OCI-LY7 (cell line): ENCODE results near the gene MPHOSPH8. TPM values are rescaled to one million over a fixed set of nuclear protein-coding genes. Genes with fewer than 3 reads are reported as not detected.
"Not testable (repeated sequence)": the region's sequence is repeated elsewhere in the genome, so short reads cannot be mapped to it uniquely, and the experiment has no call there.

ENCODE experiments used
- BruUV-seq: library from RNA; stranded (reverse); fragments of 400-500 nt; replicated peaks from 2 replicates; lab custom pipeline; 2021; lab: Mats Ljungman, UMichigan
- CTCF ChIA-PET: fragments of 300-600 bp; sonication (Branson Sonifier 250); formaldehyde crosslinking; loops from one replicate; lab custom pipeline; 2022; ENCODE audit warnings: antibody characterized with exemption; ENCODE audit not compliant: unreplicated experiment; lab: Charles Lee
- POLR2A ChIA-PET: fragments of 300-600 bp; sonication (Branson Sonifier 250); formaldehyde crosslinking; loops from one replicate; lab custom pipeline; 2022; ENCODE audit warnings: antibody characterized with exemption; lab: Charles Lee
- DNase-seq: peaks from one replicate; pipeline ENCODE4 v3.0.0-alpha.2; 2015; ENCODE audit warnings: low spot score
- H2AFZ ChIP-seq: fragments of 200-600 bp; sonication (generic), shearing (Covaris generic); 2 replicates; pipeline ENCODE4 v1.6.1; 2014; ENCODE audit warnings: mild to moderate bottlenecking, antibody characterized with exemption, low read length, moderate library complexity
- H3K27ac ChIP-seq: fragments of 200-600 bp; sonication (generic); 2 replicates; pipeline ENCODE4 v1.5.1; 2014; ENCODE audit warnings: mixed run types, low read depth, mild to moderate bottlenecking, moderate library complexity, low read length, inconsistent platforms; ENCODE audit not compliant: poor library complexity, severe bottlenecking
- H3K36me3 ChIP-seq: fragments of 200-600 bp; sonication (generic); 2 replicates; pipeline ENCODE4 v1.6.1; 2014; ENCODE audit warnings: mild to moderate bottlenecking, antibody characterized with exemption, low read length, moderate library complexity, mixed read lengths; ENCODE audit not compliant: insufficient read depth
- H3K4me1 ChIP-seq: fragments of 200-600 bp; sonication (generic); 2 replicates; pipeline ENCODE4 v1.5.1; 2014; ENCODE audit warnings: mild to moderate bottlenecking, low read length; ENCODE audit not compliant: insufficient read depth, poor library complexity, severe bottlenecking
- H3K4me2 ChIP-seq: fragments of 200-600 bp; sonication (generic); 2 replicates; pipeline ENCODE4 v1.6.1; 2014; ENCODE audit warnings: mild to moderate bottlenecking, low read length
- H3K4me3 ChIP-seq: fragments of 200-600 bp; sonication (generic); 2 replicates; pipeline ENCODE4 v1.5.1; 2014; ENCODE audit warnings: mild to moderate bottlenecking, low read depth, low read length; ENCODE audit not compliant: poor library complexity, severe bottlenecking
- H3K79me2 ChIP-seq: fragments of 200-600 bp; sonication (generic); 2 replicates; pipeline ENCODE4 v1.6.1; 2016; ENCODE audit warnings: low read depth, mild to moderate bottlenecking, low read length, moderate library complexity, mixed read lengths; ENCODE audit not compliant: insufficient read depth
- H3K9me2 ChIP-seq: fragments of 200-600 bp; sonication (generic); 2 replicates; pipeline ENCODE4 v1.6.1; 2016; ENCODE audit warnings: mild to moderate bottlenecking, low read length, mixed read lengths; ENCODE audit not compliant: insufficient read depth
- H3K9me3 ChIP-seq: fragments of 200-600 bp; sonication (generic); 2 replicates; pipeline ENCODE4 v1.6.1; 2014; ENCODE audit warnings: mild to moderate bottlenecking, mixed run types, low read length, mixed read lengths
- H4K20me1 ChIP-seq: fragments of 200-600 bp; sonication (generic); 2 replicates; pipeline ENCODE4 v1.6.1; 2014; ENCODE audit warnings: mild to moderate bottlenecking, antibody characterized with exemption, low read length, moderate library complexity, mixed read lengths; ENCODE audit not compliant: insufficient read depth
- EZH2phosphoT487 ChIP-seq: fragments of 200-600 bp; sonication (generic); IDR thresholded peaks from 2 replicates; pipeline ENCODE4 v1.6.1; 2018; ENCODE audit warnings: low read depth, borderline replicate concordance, mild to moderate bottlenecking, mixed run types, antibody characterized with exemption, low read length, moderate library complexity, mixed read lengths
- intact Hi-C: fragments of 100-400 bp; cut with micrococcal nuclease; formaldehyde crosslinking; loops from one replicate; pipeline ENCODE4 v1.10.0; 2022; ENCODE audit not compliant: unreplicated experiment
- total RNA-seq, 2 experiments: library from RNA; depleted of rRNA in 1 of 2; stranded (reverse); fragments of >200 nt in 1 of 2; shearing (Covaris generic) in 1 of 2; gene quantifications; 2 replicates each; pipeline ENCODE4 v1.2.3, GENCODE V29; 2014 to 2022
- TF ChIP-seq, protein P1 (sequence below): fragments of 200-600 bp; sonication (generic); conservative IDR thresholded peaks from 2 replicates; pipeline ENCODE4 v1.5.1; 2014; ENCODE audit warnings: mild to moderate bottlenecking, antibody characterized with exemption, low read length, moderate library complexity, mixed read lengths

MPHOSPH8 gene
- total RNA-seq, 2 experiments from 2014 or later: 12.8 to 31.1 TPM

GRCh38 chr13:19685437-19685836 is 52.0 kb downstream of the MPHOSPH8 start:
- Histone ChIP-seq H3K4me1 (no peaks in the 10 kb centered on the region), H3K79me2 (no peaks in the 10 kb centered on the region), H3K9me2 (no peaks in the 10 kb centered on the region), H3K27ac (no peak overlapping the region), H3K4me3 (no peak overlapping the region), H3K9me3 (no peaks in the 10 kb centered on the region), H3K36me3 (peaks cover 23% of the 10 kb centered on the region; the same call in 1 of the 2 replicates), H3K4me2 (no peak overlapping the region), H4K20me1 (no peaks in the 10 kb centered on the region), H2AFZ (no peak overlapping the region)
- no peak for DNase-seq
- TF ChIP-seq, protein P1, sequence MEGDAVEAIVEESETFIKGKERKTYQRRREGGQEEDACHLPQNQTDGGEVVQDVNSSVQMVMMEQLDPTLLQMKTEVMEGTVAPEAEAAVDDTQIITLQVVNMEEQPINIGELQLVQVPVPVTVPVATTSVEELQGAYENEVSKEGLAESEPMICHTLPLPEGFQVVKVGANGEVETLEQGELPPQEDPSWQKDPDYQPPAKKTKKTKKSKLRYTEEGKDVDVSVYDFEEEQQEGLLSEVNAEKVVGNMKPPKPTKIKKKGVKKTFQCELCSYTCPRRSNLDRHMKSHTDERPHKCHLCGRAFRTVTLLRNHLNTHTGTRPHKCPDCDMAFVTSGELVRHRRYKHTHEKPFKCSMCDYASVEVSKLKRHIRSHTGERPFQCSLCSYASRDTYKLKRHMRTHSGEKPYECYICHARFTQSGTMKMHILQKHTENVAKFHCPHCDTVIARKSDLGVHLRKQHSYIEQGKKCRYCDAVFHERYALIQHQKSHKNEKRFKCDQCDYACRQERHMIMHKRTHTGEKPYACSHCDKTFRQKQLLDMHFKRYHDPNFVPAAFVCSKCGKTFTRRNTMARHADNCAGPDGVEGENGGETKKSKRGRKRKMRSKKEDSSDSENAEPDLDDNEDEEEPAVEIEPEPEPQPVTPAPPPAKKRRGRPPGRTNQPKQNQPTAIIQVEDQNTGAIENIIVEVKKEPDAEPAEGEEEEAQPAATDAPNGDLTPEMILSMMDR: no peak
- no peak for TF ChIP-seq EZH2phosphoT487
- ChIA-PET POLR2A (interaction anchor here (0.6 kb wide), 1 partner anchor 334 kb away, joined by 3 read pairs; no protein-coding TSS in a partner anchor), CTCF (no interaction called here)
- no TSS peak for BruUV-seq
- intact Hi-C loops: no loop called here

DNA sequence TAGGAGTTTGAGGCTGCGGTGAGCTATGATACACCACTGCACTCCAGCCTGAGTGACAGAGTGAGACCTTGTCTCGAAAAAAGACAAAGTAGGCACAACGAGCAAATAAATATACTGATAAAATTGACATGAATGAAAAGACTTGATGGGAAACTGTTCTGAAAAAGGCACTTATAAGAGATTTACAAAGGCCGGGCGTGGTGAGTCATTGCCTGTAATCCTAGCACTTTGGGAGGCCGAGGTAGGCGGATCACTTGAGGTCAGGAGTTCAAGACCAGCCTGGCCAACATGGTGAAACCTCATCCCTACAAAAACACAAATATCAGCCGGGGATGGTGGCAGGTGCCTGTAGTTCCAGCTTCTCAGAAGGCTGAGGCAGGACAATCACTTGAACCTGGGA is 58.0 kb downstream of the MPHOSPH8 start:
- H3K4me3 ChIP-seq, CTCF ChIA-PET, H2AFZ ChIP-seq, H4K20me1 ChIP-seq, H3K79me2 ChIP-seq, H3K4me2 ChIP-seq, H3K9me2 ChIP-seq, H3K9me3 ChIP-seq, H3K27ac ChIP-seq, BruUV-seq, H3K4me1 ChIP-seq, POLR2A ChIA-PET, DNase-seq, intact Hi-C loops: not testable (repeated sequence)
- H3K36me3 ChIP-seq: peaks cover 34% of the 10 kb centered on the region; the same call in 1 of the 2 replicates

- H4K20me1 ChIP-seq: no peaks in the 10 kb centered on the region
- TF ChIP-seq, protein P1: no peak
- no peak for TF ChIP-seq EZH2phosphoT487
- H3K4me1 ChIP-seq: no peaks in the 10 kb centered on the region
- CTCF ChIA-PET: no interaction called here
- H2AFZ ChIP-seq: no peak overlapping the region
- H3K27ac ChIP-seq: no peak overlapping the region
- POLR2A ChIA-PET: no interaction called here
- 0 out of 2 replicates have a peak, but pooled peaks cover 5% of the 10 kb centered on the region for H3K79me2 ChIP-seq
- no peaks in the 10 kb centered on the region for H3K9me3 ChIP-seq
- no peak for DNase-seq
- H3K36me3 ChIP-seq: peaks cover 40% of the 10 kb centered on the region; the same call in 1 of the 2 replicates
- intact Hi-C loops: no loop called here
- H3K4me2 ChIP-seq: no peak overlapping the region
- no TSS peak for BruUV-seq
- H3K4me3 ChIP-seq: no peak overlapping the region
- no peaks in the 10 kb centered on the region for H3K9me2 ChIP-seq
These were observed 62.0 kb downstream of the MPHOSPH8 start for GRCh38 chr13:19695428-19695827.
